SW480 (cell line): Measurements from ENCODE around the gene LPCAT1.

Experiments
- DNase-seq: peaks from one replicate; pipeline ENCODE4 v3.0.0-alpha.2; 2016; ENCODE audit warnings: low spot score

The LPCAT1 gene

DNA sequence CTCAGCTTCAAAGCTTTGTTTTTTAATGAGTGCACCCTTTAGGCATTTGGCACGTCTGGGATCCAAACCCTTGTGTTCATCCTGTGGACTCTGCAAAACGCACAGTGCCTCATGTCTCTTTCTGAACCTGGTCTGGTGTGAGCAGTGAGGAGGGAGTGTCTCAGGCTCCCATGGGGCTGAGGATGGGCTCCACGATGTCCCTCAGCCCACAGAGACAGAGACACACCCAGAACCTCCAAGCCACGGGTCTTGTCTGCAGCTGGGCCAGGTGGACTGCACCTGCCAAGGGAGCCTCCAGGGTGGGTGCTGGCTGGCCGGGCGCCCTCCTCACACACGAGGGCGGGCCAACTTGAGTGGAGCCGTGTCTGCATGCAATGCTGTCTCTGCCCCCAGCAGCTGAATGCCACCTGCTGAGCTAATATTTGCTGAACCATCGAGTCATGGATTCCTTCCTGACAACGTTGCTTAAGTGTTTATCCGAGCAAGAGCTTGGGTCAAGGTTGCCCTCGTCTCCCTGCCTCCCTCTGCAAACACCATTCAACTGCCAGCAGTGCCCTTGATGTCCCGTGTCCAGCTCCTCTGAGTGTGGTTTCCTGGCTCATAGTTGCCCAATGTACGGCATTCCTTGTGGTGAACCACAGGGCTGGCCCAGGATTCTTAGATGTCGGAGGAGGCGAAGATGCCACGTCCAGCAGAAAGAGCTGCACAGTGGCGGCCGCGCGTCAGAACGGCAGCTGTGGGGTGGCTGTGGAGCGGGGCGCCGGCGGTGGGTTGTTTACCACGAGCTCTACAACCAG, 31.4 kb upstream of the LPCAT1 start:
- DNase-seq, result peak; percentile 89

DNA sequence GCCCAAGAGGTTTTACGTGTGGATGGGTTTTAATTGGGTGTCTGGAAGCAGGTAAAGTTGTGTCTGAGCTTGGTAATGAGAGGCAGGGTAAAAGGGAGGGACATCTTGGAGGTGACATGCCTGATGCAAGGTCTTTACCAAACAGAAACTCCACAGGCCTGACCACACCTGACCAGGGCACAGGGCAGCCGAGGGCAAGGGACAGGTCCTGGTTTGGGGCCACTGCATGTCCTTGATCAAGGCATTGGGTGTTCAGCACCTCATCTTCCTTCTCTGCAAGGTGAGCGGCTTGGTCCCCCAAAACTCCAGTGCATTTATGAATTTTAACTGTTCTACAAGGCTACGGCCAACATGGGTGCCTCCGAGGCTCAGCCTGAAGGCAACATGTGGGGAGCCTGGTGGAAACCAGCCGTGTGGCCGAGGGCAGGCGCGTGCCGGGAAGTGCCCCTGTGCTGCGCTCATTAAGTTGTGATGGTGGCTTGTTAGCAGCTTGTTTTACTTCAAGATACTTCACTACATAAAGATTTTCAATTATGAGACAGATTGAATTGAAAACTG, 30.7 kb upstream of the LPCAT1 start:
- no peak for DNase-seq

DNA sequence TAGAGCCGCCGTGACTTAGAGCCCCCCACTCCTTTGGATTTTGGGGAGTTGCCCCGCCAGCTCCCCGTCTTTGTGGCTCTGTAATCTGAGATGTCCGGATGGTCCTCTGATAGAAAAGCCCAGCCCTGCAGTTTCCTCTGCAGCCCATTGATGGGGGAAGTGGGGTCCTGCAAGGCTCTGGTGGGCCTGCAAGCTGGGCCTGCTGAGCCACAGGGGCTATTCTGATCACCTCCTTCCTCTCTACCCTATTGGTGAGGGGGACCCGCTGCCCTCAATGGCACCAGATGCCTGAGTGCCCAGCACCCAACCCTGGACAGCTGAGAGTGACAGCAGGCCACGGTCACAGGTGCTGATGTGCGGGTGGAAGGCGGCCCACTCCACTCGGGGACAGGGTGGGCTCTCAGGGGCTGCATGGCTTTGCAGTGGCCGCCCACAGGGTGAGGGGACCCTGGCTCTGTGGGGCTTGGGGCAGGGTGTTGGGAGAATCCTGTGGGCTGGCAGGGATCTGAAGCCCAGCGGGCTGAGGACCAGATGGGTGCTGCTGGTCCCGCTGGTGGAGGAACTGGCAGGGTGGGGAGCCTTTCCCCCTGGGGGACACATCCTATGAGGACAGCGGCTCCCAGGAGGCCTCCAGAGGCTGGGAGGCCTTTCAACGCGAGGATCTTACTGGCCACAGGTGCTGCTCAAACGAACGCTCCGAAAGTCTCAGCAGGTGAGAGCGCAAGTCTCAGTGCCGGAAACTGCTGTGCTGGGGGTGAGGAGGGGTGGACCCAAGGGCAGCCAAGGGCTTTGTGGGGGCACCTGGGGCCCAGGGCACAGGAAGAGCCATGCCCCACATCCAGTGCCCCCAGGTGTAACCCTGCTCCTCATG, 30.0 kb upstream of the LPCAT1 start:
- no peak for DNase-seq

- DNase-seq, result no peak
These were observed 28.9 kb upstream of the LPCAT1 start for GRCh38 chr5:1552521-1553255.

GRCh38 chr5:1551426-1552301, 27.9 kb upstream of the LPCAT1 start:
- DNase-seq, result no peak

DNA sequence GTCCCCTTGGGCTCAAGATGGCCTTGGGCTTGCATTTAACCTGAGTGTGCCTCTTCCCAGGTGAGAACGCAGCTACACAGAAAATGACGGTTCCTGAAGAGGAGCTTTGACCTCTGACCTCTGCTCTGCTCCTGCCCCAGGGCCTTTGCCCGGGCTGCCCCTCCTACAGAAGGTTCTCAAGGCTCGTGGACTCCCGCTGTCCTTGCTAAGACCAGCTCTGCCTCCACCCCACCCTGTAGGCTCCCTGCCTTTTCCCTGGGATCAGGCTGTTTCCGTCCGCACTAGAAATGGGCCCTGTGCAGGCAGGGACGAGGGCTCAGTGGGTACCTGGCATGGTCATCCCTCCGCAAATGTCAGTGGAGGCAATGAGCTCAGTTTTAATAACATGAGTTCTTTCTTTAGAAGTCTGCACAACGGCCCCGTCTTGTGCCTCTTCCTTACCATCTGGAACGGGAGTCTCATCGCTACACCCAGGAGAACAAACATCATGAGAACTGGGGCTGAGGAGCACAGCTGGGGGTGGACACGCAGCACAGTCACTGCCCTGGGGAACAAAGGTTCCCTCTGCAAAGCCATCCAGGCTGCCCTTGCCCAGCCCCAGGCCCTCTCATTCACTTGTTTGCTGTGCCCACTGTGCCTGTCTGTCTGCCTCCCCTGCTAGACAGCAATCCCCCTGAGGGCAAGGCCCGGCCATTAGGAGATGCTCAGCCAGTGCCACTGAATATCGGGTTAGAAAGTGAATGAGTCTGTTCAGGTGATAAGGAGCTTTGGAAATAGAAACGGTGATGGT, 26.7 kb upstream of the LPCAT1 start:
- DNase-seq, result no peak

DNA sequence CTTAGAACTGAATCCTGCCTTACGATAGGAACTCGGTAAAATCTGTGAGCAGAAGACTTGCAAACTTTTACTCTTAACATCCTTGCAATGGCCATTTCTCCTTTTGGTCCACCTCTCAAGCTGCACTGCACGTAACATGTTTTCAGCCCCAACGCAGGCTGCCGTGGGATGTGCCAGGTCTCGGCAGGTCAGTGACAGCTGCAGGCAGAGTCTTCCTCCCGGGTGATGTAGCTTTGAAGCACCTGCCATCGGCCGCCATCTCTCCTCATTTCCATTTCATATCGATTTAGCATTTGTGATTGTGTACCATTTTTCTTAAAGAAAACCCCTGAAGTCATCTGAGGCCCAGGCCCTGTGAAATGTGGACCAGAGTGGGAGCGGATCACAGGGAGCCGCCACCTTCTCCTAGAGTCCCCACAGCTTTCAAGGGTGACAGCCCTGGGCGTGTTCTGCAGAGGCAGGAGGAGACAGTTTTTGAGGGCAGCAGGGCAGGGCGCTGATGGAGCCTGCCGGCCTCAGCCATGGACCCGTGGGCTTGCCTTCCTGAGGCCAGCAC, 25.8 kb upstream of the LPCAT1 start:
- DNase-seq, result no peak

DNA sequence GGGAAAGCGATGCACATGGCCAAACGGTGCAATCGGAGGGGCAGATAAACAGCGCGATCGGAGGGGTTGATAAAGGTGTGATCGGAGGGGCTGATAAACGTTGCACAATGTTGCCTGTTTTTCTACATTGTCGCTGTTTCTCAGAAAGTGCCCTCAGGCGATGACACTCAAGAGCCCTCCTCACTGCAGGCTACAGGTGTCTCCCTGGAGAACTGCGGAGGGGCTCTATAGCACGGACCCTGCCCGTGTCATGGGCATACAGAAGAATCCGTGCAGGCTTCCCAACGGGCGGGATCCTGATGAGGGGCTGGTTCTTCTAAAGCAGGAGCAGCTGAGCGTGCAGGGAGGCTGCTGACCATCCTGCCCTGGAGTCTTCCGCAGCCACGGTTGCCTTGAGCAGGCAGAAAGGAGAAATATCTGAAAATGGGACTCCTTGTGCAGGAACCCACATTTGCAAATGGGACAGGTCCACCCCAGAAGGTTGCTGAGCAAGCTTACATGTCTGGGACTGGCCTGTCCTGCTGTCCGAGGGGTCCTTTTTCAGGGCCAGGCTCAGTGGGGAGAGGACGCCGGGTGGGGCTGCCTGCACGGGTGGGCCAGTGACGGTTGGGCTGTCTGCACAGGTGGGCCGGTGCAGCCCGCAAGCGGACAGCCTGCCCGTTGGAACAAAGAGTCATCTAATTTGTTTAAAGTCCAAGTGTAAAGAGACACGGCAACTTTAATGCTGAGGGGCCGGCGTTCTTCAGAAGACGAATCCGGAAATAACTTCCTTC, 25.1 kb upstream of the LPCAT1 start:
- DNase-seq, result no peak

- no peak for DNase-seq
These were observed 23.9 kb upstream of the LPCAT1 start for GRCh38 chr5:1547655-1548054.

- no peak for DNase-seq
These were observed 23.5 kb upstream of the LPCAT1 start for GRCh38 chr5:1547236-1547635.

- no peak for DNase-seq
These were observed 22.8 kb upstream of the LPCAT1 start for GRCh38 chr5:1546556-1546955.

- no peak for DNase-seq
These were observed 22.1 kb upstream of the LPCAT1 start for GRCh38 chr5:1545805-1546355.

GRCh38 chr5:1545126-1545804, 21.5 kb upstream of the LPCAT1 start:
- DNase-seq, result no peak

DNA sequence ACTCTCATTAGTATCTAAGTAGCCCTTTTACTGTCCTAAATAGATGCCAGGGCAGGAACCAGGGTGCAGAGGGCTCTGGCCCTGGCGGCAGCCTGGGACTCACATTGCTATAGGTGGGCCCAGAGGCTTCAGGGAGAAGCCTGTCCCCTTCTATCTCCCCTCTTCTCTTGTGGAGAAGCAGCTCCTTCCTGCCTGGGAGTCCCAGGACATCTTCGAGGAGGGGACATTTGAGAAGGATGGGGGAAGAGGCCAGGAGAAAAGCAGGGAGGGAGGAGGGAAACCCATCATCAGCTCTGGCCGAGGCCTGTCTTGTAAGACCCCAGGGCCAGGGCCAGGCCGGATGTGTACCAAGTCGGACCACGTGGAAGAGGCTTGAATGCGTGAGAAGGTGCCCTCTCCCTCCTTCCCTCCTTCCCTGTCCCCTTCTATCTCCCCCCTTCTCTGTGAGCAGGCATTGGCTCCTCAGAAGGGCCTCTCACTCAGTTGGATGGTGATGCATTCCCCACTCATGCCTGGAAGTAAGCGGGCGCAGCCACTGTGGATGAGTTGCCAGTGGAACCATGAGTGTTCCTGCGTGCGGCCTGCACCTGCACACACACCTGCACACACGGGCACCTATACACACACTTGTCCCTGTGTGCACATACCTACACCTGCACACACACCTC, 20.7 kb upstream of the LPCAT1 start:
- DNase-seq, result no peak

DNA sequence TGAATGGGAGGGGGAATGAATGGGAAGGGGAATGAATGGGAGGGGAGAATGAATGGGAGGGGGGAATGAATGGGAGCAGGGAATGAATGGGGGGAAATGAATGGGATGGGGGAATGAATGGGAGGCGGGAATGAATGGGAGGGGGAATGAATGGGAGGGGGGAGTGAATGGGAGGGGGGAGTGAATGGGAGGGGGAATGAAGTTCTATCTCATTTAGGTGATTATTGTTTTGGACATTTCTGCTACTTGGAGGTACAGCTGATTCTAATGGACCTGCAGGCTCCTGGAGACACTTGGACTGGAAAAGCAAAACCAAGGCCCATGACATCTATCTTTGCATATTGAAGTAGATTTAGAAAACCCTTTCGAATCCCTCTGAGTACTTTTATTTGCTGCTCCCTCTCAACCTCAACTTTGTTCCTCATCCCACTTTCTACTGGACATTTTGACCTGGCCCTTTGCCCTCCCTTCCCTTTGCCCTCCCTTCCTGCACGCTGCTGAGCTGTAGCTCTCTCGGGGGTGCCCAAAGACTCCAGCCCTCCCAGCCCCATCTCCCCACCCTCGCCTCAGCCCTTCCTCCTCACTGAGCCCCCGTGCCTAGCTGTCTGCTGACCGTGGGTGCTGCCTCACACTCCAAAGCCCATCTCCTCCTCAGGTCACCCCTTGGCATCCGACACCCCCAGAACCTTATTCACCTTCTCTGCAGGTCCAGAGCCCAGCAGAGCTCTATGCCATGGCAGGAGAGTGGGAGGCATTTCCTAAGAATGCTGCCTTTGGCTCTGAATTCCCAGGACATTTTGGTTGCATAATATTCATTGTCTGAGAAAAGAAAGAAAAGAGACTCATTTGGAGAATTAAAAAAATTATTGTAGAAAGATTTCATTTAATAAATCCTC, 19.9 kb upstream of the LPCAT1 start:
- DNase-seq, result no peak

- peak; percentile 51 for DNase-seq
These were observed 19.0 kb upstream of the LPCAT1 start for GRCh38 chr5:1542781-1543180.
